WTC11 (cell line): ENCODE measurements around the gene CFAP126. TPM values are rescaled to one million over a fixed set of nuclear protein-coding genes. Genes with fewer than 3 reads are reported as not detected.
A peak's percentile ranks its signal among the peaks of the same experiment; 100 is the strongest.
"Not testable (repeated sequence)": the region's sequence is repeated elsewhere in the genome, so short reads cannot be mapped to it uniquely, and the experiment has no call there.

ENCODE experiments used
- ATAC-seq: fragments of 200-7000 bp; cut with Tn5 transposase; 2 replicates; pipeline ENCODE4 v1.10.0; 2021; ENCODE audit warnings: mild to moderate bottlenecking, moderate library complexity
- CTCF ChIA-PET: fragments of 300-600 bp; sonication (Branson Sonifier 250); formaldehyde crosslinking; loops from one replicate; lab custom pipeline; 2021; ENCODE audit warnings: antibody characterized with exemption; lab: Charles Lee
- POLR2A ChIA-PET: fragments of 350-600 bp; sonication (Branson Sonifier 250); formaldehyde crosslinking; loops from one replicate; lab custom pipeline; 2021; ENCODE audit warnings: antibody characterized with exemption; lab: Charles Lee
- DNase-seq: peaks from one replicate; pipeline ENCODE4 v3.0.0; 2021; ENCODE audit warnings: low spot score
- H3K27ac Mint-ChIP-seq: 2 replicates; pipeline ENCODE4 v1.8.0; 2021; ENCODE audit warnings: mixed read lengths
- H3K27me3 Mint-ChIP-seq: 2 replicates; pipeline ENCODE4 v1.8.0; 2021; ENCODE audit warnings: low read depth, mild to moderate bottlenecking, moderate library complexity, mixed read lengths
- H3K36me3 Mint-ChIP-seq: 2 replicates; pipeline ENCODE4 v1.8.0; 2021; ENCODE audit warnings: mixed read lengths
- H3K4me1 Mint-ChIP-seq: 2 replicates; pipeline ENCODE4 v1.8.0; 2022; ENCODE audit warnings: mixed read lengths
- H3K4me3 Mint-ChIP-seq: 2 replicates; pipeline ENCODE4 v1.8.0; 2021; ENCODE audit warnings: mild to moderate bottlenecking, moderate library complexity, mixed read lengths
- H3K9me3 Mint-ChIP-seq: 2 replicates; pipeline ENCODE4 v1.8.0; 2021; ENCODE audit warnings: mixed read lengths
- ATF1 ChIP-seq: sonication (generic); formaldehyde crosslinking; IDR thresholded peaks from 2 replicates; pipeline ENCODE4 v1.8.1; 2023; ENCODE audit warnings: mild to moderate bottlenecking, moderate library complexity, missing genetic modification reagents
- ETV6 ChIP-seq: sonication (generic); formaldehyde crosslinking; IDR thresholded peaks from 2 replicates; pipeline ENCODE4 v1.8.1; 2022; ENCODE audit warnings: mild to moderate bottlenecking, missing genetic modification reagents
- FOXK1 ChIP-seq: sonication (generic); formaldehyde crosslinking; IDR thresholded peaks from 2 replicates; pipeline ENCODE4 v1.8.0; 2022; ENCODE audit warnings: mild to moderate bottlenecking, moderate library complexity, missing genetic modification reagents
- FOXP1 ChIP-seq: sonication (generic); formaldehyde crosslinking; IDR thresholded peaks from 2 replicates; pipeline ENCODE4 v1.8.0; 2022; ENCODE audit warnings: missing genetic modification reagents, mild to moderate bottlenecking, moderate library complexity, borderline replicate concordance
- GABPB1 ChIP-seq: sonication (generic); formaldehyde crosslinking; IDR thresholded peaks from 2 replicates; pipeline ENCODE4 v1.8.1; 2023; ENCODE audit warnings: mild to moderate bottlenecking, missing genetic modification reagents
- MXD4 ChIP-seq: fragments of 250-450 bp; sonication (Bioruptor Pico); IDR thresholded peaks from 2 replicates; pipeline ENCODE4 v1.8.0; 2021; ENCODE audit warnings: mild to moderate bottlenecking, moderate library complexity, borderline replicate concordance
- NR1H2 ChIP-seq: sonication (generic); formaldehyde crosslinking; IDR thresholded peaks from 2 replicates; pipeline ENCODE4 v1.9.0; 2021; ENCODE audit warnings: mild to moderate bottlenecking, moderate library complexity, missing genetic modification reagents
- NR2C2 ChIP-seq: sonication (generic); formaldehyde crosslinking; IDR thresholded peaks from 2 replicates; pipeline ENCODE4 v1.8.0; 2022; ENCODE audit warnings: mild to moderate bottlenecking, missing genetic modification reagents
- SMAD3 ChIP-seq: sonication (generic); formaldehyde crosslinking; IDR thresholded peaks from 2 replicates; pipeline ENCODE4 v1.8.0; 2022; ENCODE audit warnings: missing genetic modification reagents, mild to moderate bottlenecking, borderline replicate concordance
- SP1 ChIP-seq: sonication (generic); formaldehyde crosslinking; conservative IDR thresholded peaks from 2 replicates; pipeline ENCODE4 v1.8.1; 2022; ENCODE audit warnings: missing genetic modification reagents
- TCF7 ChIP-seq: sonication (generic); formaldehyde crosslinking; IDR thresholded peaks from 2 replicates; pipeline ENCODE4 v1.8.0; 2022; ENCODE audit warnings: mild to moderate bottlenecking, low read depth, missing genetic modification reagents, moderate library complexity
- ZNF121 ChIP-seq: sonication (generic); formaldehyde crosslinking; IDR thresholded peaks from 2 replicates; pipeline ENCODE4 v1.8.0; 2023; ENCODE audit warnings: missing genetic modification reagents
- ZNF232 ChIP-seq: sonication (generic); formaldehyde crosslinking; IDR thresholded peaks from 2 replicates; pipeline ENCODE4 v1.8.0; 2022; ENCODE audit warnings: mild to moderate bottlenecking, missing genetic modification reagents
- ZNF263 ChIP-seq: sonication (generic); formaldehyde crosslinking; IDR thresholded peaks from 2 replicates; pipeline ENCODE4 v1.8.1; 2022; ENCODE audit warnings: low read depth, mild to moderate bottlenecking, moderate library complexity, missing genetic modification reagents
- ZNF317 ChIP-seq: sonication (generic); formaldehyde crosslinking; IDR thresholded peaks from 2 replicates; pipeline ENCODE4 v1.8.1; 2023; ENCODE audit warnings: low read depth, mild to moderate bottlenecking, moderate library complexity, missing genetic modification reagents, borderline replicate concordance
- total RNA-seq: library from RNA; stranded (reverse); gene quantifications from 3 replicates; pipeline ENCODE4 v1.2.3, GENCODE V29; 2021
- TF ChIP-seq, protein P1 (sequence below): sonication (generic); formaldehyde crosslinking; IDR thresholded peaks from 2 replicates; pipeline ENCODE4 v1.8.0; 2023; ENCODE audit warnings: missing genetic modification reagents
- TF ChIP-seq, protein P2 (sequence below): sonication (generic); formaldehyde crosslinking; IDR thresholded peaks from 2 replicates; pipeline ENCODE4 v1.8.1; 2023; ENCODE audit warnings: mild to moderate bottlenecking, missing genetic modification reagents, moderate library complexity
- TF ChIP-seq, protein P3 (sequence below): sonication (generic); formaldehyde crosslinking; IDR thresholded peaks from 2 replicates; pipeline ENCODE4 v1.8.0; 2022; ENCODE audit warnings: mild to moderate bottlenecking, missing genetic modification reagents
- TF ChIP-seq, protein P4 (sequence below): sonication (generic); formaldehyde crosslinking; IDR thresholded peaks from 2 replicates; pipeline ENCODE4 v1.8.1; 2023; ENCODE audit warnings: mild to moderate bottlenecking, missing genetic modification reagents
- TF ChIP-seq, protein P5 (sequence below): fragments of 250-450 bp; sonication (Bioruptor Pico); IDR thresholded peaks from 2 replicates; pipeline ENCODE4 v1.9.0; 2021; ENCODE audit warnings: moderate library complexity, mild to moderate bottlenecking, inconsistent platforms, borderline replicate concordance
- TF ChIP-seq, protein P6 (sequence below): sonication (generic); formaldehyde crosslinking; IDR thresholded peaks from 2 replicates; pipeline ENCODE4 v1.8.1; 2022; ENCODE audit warnings: low read depth, mild to moderate bottlenecking, moderate library complexity, missing genetic modification reagents, borderline replicate concordance

The CFAP126 gene
- total RNA-seq, 1 experiment from 2014 or later, result not detected

DNA sequence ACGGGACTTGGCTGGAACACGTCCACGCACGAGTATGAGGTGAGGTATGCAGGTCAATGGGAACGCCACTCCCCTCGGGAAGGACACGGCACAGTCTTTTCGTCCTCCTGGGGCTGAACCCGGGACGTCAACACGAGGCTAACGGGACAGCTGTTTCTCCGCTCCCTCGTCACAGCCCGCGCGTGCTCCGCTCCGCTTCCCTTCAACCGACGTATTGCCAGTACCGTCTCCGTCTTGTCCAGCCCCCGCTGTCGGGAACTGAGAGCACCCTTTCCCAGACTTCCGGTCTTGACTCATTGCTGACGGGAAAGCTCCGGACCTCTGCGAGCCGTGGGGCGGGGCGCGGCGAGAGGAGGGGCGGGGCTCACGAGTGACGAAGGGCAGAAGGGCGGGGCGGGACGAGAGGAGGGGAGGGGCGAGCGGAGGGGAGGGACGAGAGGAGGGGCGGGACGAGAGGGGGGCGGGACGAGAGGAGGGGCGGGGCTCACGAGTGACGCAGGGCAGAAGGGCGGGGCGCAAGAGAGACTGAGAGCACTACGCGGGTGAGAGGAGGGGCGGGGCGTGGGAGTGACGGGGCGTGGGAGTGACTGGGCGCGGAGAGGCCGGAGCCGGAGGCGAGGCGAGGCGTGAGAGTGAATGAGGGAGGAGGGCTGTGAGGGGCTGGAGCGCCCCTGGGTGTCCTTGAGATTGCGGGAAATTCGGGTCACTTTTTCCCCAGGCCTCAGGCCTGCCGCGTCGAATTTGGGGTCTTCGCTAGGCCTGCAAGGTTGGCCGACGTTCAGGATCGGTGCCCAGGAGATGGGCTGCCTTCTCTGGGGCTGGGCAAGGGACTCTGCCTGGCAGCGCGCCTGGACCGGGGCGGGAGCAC is 22.2 kb upstream of the CFAP126 start (continued):
- TF ChIP-seq SMAD3 (CRISPR knock-in tag) (no peak), NR1H2 (CRISPR knock-in tag) (no peak), GABPB1 (peak; percentile 69), TCF7 (no peak), FOXP1 (no peak), ZNF317 (no peak), ETV6 (CRISPR knock-in tag) (peak; percentile 69; the same call in 1 of the 2 replicates), FOXK1 (peak; percentile 85), MXD4 (no peak), ZNF232 (CRISPR knock-in tag) (no peak), ZNF121 (CRISPR knock-in tag) (no peak), ZNF263 (no peak), ATF1 (CRISPR knock-in tag) (no peak), NR2C2 (CRISPR knock-in tag) (no peak), SP1 (CRISPR knock-in tag) (peak; percentile 34; the same call in 1 of the 2 replicates)
- TF ChIP-seq, protein P1, sequence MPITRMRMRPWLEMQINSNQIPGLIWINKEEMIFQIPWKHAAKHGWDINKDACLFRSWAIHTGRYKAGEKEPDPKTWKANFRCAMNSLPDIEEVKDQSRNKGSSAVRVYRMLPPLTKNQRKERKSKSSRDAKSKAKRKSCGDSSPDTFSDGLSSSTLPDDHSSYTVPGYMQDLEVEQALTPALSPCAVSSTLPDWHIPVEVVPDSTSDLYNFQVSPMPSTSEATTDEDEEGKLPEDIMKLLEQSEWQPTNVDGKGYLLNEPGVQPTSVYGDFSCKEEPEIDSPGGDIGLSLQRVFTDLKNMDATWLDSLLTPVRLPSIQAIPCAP (CRISPR knock-in tag), result no peak
- TF ChIP-seq, protein P2, sequence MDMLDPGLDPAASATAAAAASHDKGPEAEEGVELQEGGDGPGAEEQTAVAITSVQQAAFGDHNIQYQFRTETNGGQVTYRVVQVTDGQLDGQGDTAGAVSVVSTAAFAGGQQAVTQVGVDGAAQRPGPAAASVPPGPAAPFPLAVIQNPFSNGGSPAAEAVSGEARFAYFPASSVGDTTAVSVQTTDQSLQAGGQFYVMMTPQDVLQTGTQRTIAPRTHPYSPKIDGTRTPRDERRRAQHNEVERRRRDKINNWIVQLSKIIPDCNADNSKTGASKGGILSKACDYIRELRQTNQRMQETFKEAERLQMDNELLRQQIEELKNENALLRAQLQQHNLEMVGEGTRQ, result no peak
- TF ChIP-seq, protein P3, sequence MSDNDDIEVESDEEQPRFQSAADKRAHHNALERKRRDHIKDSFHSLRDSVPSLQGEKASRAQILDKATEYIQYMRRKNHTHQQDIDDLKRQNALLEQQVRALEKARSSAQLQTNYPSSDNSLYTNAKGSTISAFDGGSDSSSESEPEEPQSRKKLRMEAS, result peak; percentile 73
- TF ChIP-seq, protein P4, sequence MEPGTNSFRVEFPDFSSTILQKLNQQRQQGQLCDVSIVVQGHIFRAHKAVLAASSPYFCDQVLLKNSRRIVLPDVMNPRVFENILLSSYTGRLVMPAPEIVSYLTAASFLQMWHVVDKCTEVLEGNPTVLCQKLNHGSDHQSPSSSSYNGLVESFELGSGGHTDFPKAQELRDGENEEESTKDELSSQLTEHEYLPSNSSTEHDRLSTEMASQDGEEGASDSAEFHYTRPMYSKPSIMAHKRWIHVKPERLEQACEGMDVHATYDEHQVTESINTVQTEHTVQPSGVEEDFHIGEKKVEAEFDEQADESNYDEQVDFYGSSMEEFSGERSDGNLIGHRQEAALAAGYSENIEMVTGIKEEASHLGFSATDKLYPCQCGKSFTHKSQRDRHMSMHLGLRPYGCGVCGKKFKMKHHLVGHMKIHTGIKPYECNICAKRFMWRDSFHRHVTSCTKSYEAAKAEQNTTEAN (CRISPR knock-in tag), result no peak
- TF ChIP-seq, protein P5, sequence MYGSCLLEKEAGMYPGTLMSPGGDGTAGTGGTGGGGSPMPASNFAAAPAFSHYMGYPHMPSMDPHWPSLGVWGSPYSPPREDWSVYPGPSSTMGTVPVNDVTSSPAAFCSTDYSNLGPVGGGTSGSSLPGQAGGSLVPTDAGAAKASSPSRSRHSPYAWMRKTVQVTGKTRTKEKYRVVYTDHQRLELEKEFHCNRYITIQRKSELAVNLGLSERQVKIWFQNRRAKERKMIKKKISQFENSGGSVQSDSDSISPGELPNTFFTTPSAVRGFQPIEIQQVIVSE (CRISPR knock-in tag), result no peak
- TF ChIP-seq, protein P6, sequence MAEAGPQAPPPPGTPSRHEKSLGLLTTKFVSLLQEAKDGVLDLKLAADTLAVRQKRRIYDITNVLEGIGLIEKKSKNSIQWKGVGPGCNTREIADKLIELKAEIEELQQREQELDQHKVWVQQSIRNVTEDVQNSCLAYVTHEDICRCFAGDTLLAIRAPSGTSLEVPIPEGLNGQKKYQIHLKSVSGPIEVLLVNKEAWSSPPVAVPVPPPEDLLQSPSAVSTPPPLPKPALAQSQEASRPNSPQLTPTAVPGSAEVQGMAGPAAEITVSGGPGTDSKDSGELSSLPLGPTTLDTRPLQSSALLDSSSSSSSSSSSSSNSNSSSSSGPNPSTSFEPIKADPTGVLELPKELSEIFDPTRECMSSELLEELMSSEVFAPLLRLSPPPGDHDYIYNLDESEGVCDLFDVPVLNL (CRISPR knock-in tag), result no peak

DNA sequence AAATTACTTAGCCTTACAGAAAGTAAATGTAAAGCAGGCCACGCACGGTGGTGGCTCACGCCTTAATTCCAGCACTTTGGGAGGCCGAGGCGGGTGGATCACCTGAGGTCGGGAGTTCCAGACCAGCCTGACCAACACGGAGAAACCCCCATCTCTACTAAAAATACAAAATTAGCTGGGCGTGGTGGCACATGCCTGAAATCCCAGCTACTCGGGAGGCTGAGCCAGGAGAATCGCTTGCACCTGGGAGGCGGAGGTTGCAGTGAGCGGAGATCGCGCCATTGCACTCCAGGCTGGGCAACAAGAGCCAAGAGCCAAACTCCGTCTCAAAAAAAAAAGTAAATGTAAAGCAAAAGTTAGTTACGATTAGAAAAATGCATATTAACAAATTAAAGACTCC is 21.5 kb upstream of the CFAP126 start:
- DNase-seq, H3K9me3 Mint-ChIP-seq, H3K36me3 Mint-ChIP-seq, ATAC-seq: not testable (repeated sequence)
- peaks cover 20% of the 10 kb centered on the region for H3K4me1 Mint-ChIP-seq
- peak overlapping the region; percentile 92 for H3K4me3 Mint-ChIP-seq
- ChIA-PET CTCF (interaction anchor here (0.5 to 2.9 kb wide), 11 partner anchors 18 to 210 kb away, joined by 3 to 22 read pairs (median 4); partner anchors contain the start of gene TOMM40L), POLR2A (interaction anchor here (0.8 to 1.9 kb wide), 5 partner anchors 11 to 191 kb away, joined by 3 to 7 read pairs (median 4); partner anchors contain the start of genes ADAMTS4, NDUFS2, SDHC and TOMM40L)
- peaks cover 15% of the 10 kb centered on the region; the same call in 1 of the 2 replicates for H3K27me3 Mint-ChIP-seq
- peak overlapping the region; percentile 95 for H3K27ac Mint-ChIP-seq
